Esophagus squamous epithelium (tissue), 4 donors: ENCODE measurements around the gene FUBP3.

ENCODE experiments used
- CTCF ChIP-seq, 6 experiments: fragments of 450-650 bp in 4 of 6; fragments of 200-600 bp in 2 of 6; sonication (generic) in 2 of 6; IDR thresholded peaks; one replicate each; pipeline ENCODE4 v1.5.1; 2016 to 2019; ENCODE audit warnings: antibody characterized with exemption in 6 of 6, mild to moderate bottlenecking in 4 of 6, moderate library complexity in 4 of 6
- POLR2A ChIP-seq, 4 donors: fragments of 450-650 bp; IDR thresholded peaks; one replicate each; pipeline ENCODE4 v1.6.1; 2017; ENCODE audit warnings: antibody characterized with exemption in 4 of 4, mild to moderate bottlenecking in 4 of 4, moderate library complexity in 3 of 4

GRCh38 chr9:130668659-130669058 lies 89.3 kb downstream of the FUBP3 start:
- TF ChIP-seq CTCF (IDR thresholded peaks at IDR 0.05) (no peak), POLR2A (IDR thresholded peaks at IDR 0.05) (no peak)
